Jurkat, Clone E6-1 (cell line): ENCODE data around the gene SETD5.

Source experiments
- DNase-seq: peaks from one replicate; pipeline ENCODE4 v3.0.0-alpha.2; 2011; ENCODE audit warnings: low read depth, low spot score
- H3K4me3 ChIP-seq: 2 replicates; pipeline ENCODE4 v1.5.1; 2011; ENCODE audit warnings: mild to moderate bottlenecking, low read length, control low read depth, moderate library complexity

The SETD5 gene

GRCh38 chr3:9387322-9387655 lies 10.1 kb upstream of the SETD5 start:
- H3K4me3 ChIP-seq = no peak overlapping the region
- DNase-seq = no peak

- DNase-seq = no peak
- H3K4me3 ChIP-seq = no peak overlapping the region
These were observed 9.3 kb upstream of the SETD5 start for GRCh38 chr3:9388142-9388541.

- no peak for DNase-seq
- no peak overlapping the region for H3K4me3 ChIP-seq
These were observed 8.7 kb upstream of the SETD5 start for GRCh38 chr3:9388562-9389272.

DNA sequence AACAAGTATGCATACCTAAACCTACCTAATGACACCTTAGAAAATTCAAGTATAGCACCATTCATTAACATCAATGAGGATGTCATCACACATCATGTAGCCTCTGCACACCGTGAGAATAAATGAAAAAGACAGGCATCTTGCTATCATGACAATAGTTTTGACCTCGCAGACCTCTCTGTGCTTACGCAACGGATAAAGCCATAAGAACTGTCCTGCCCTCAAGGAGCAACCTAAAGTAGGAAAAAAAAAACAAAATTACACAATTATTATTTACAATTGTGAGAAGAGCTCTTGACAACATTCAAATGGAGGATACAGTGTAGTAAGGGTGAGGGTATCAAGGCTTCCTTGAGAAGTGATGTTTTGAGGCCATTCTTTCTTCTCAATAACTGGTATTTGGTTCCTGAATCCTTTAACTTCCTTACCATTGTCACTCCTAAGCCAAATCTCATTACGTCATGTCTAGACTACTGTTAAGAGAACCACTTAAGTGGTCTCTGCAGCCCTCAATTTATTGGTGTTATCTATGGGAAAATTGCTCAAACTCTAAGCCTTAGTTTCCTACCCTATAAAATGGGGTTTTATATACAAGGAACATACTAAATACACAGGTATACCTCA lies 7.0 kb upstream of the SETD5 start:
- no peak overlapping the region for H3K4me3 ChIP-seq
- DNase-seq = no peak

GRCh38 chr3:9392041-9392440 lies 5.4 kb upstream of the SETD5 start:
- DNase-seq = no peak
- H3K4me3 ChIP-seq = no peak overlapping the region

GRCh38 chr3:9395570-9396300 lies 1.7 kb upstream of the SETD5 start:
- peak overlapping the region; percentile 88 for H3K4me3 ChIP-seq
- DNase-seq = no peak

DNA sequence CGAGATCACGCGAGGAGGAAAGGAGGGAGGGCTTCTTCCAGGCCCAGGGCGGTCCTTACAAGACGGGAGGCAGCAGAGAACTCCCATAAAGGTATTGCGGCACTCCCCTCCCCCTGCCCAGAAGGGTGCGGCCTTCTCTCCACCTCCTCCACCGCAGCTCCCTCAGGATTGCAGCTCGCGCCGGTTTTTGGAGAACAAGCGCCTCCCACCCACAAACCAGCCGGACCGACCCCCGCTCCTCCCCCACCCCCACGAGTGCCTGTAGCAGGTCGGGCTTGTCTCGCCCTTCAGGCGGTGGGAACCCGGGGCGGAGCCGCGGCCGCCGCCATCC lies 1.1 kb upstream of the SETD5 start:
- peak overlapping the region; percentile 88 for H3K4me3 ChIP-seq
- DNase-seq = peak; percentile 93

- DNase-seq = peak; percentile 99
- H3K4me3 ChIP-seq = peak overlapping the region; percentile 88
These were observed 633 bp upstream of the SETD5 start for GRCh38 chr3:9396632-9397331.

GRCh38 chr3:9397906-9398699 lies 688 bp downstream of the SETD5 start:
- H3K4me3 ChIP-seq = peak overlapping the region; percentile 88
- no peak for DNase-seq

- peak overlapping the region; percentile 88 for H3K4me3 ChIP-seq
- no peak for DNase-seq
These were observed 1.4 kb downstream of the SETD5 start for GRCh38 chr3:9398700-9399336.

DNA sequence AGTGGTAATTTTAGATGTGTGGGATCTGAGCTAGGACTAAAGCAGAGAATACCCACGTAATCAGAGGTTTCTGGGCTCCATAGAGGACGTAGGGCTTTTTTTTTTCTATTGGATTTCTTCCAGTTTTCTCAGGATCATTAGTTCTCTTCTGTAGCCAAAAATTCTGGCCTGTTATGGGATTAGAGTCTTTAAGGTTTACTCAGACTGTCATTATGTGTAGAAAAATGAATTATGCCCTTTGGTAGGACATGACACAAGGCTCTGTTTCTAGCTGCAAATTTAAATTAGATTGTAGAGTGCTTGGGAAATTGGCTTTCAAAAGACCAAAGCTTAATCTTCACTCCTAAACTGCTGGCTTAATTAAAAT lies 1.9 kb downstream of the SETD5 start:
- peak overlapping the region; percentile 88 for H3K4me3 ChIP-seq
- DNase-seq = no peak

GRCh38 chr3:9399746-9400145 lies 2.3 kb downstream of the SETD5 start:
- no peak for DNase-seq
- H3K4me3 ChIP-seq = peak overlapping the region; percentile 88; the same call in 1 of the 2 replicates

DNA sequence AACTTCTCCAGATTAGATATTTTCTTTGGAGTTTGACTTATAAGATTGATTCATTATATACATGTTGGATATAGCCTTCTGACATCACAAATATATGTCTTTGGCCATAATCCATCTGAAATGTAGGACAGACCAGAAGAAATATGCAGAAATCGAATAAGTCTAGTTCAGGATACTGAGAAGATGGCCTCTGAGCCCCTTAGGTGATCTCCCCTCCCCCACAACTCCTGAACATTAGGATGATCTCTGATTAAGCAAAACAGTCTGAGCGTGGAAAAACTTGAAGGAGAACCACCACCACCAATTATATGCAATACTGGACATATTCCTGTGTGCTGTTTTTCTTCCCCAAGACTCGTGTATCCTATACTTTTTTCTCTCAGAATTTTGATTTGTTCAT lies 3.2 kb downstream of the SETD5 start:
- H3K4me3 ChIP-seq = no peak overlapping the region
- DNase-seq = no peak

- no peak overlapping the region for H3K4me3 ChIP-seq
These were observed 4.6 kb downstream of the SETD5 start for GRCh38 chr3:9401986-9402385.

DNA sequence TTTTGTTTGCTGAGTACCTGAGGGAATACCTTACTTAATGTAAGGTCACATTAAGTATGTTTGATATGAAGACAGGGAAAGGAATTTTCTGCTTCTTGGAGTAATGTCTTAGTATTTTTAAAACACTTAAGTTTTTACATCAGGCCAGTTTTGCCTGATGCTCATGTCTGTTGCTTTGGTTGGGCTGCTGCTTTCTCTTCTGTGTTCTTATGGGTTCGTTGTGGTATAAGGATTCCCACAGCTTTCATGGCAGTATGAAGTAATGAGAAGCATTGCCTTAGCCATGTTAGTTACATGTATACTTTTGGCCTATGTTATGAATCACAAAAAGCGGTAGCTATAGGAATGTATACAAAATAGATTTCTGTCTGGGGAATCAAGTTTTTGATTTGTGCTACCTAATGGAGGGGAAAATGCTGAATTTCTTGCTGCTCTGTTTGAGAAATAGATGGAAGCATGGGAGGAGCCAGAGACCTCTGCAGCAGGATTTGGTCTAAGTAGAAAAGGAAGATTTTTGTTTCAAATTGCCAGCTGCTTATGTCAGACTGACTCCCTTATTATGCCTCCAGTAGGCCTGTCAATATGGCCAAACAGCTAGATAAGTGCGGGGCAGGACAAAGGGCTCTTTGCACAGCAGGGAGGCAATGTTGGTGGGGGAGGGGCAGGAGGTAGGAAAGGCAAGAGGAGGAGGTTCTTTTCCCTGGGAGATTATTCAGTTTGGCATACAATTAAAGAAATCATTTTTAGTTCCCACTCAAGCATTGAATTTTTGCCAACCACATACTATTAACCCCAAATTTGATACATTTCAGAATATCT lies 5.2 kb downstream of the SETD5 start:
- DNase-seq = no peak
- H3K4me3 ChIP-seq = no peak overlapping the region

More at GRCh38 chr3:9401986-9402385, 4.6 kb downstream of the SETD5 start:
- no peak for DNase-seq

DNA sequence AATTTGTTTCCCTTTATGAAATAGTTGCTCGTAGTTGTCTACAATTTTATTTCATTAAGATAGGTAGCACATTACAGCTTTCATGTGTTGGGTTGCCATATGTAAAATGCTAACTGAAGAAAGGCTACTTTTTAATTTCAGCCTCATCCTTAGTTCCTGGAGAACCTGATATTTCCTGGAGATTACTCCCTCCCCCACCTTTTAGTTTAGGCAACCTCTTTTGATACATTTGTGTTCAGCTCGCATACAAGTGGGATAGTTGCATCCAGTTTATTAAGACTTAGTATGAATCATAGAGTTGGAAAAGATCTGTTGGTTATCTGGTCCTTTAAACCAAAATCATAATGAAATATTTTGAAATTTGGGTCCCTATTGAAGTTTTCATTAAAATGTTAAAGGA lies 6.0 kb downstream of the SETD5 start:
- no peak for DNase-seq
- H3K4me3 ChIP-seq = no peak overlapping the region

DNA sequence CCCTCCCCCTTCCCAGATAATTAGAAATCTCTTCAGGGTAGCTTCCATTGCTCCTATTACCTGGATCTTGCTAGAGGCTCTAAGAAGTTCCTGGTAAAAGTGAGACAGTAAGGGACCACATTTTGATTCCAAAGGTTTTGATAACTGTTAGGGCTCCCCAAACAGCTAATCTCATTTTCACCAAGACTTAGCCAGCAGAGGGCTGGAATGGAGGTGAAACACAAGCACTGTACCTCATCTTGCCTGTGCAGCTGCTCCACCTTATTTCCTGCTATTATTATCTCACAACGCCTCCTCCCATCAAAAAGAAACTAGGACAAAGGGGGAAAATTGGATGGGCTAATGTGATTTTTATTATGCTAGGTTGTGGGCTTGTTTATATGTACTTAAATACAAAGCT lies 7.3 kb downstream of the SETD5 start:
- H3K4me3 ChIP-seq = no peak overlapping the region
- no peak for DNase-seq

GRCh38 chr3:9405756-9406155 lies 8.3 kb downstream of the SETD5 start:
- no peak for DNase-seq
- no peak overlapping the region for H3K4me3 ChIP-seq
